ENCODE measurements around the gene IDE.
"Not testable (repeated sequence)": the region's sequence is repeated elsewhere in the genome, so short reads cannot be mapped to it uniquely, and the experiment has no call there.

DNA sequence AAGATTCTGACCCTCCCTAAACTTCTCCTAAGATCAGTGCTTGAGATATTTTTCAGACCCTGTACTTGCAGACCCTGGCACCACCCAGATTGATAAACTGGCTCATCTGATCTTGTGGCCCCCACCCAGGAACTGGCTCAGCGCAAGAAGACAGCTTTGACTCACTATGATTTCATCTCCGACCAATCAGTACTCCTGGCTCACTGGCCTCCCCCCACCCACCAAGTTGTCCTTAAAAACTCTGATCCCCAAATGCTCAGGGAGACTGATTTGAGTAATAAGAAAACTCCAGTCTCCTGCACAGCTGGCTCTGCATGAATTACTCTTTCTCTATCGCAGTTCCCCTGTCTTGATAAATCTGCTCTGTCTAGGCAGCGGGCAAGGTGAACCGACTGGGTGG is 171.7 kb downstream of the IDE start:
- TF ChIP-seq, protein P1, sequence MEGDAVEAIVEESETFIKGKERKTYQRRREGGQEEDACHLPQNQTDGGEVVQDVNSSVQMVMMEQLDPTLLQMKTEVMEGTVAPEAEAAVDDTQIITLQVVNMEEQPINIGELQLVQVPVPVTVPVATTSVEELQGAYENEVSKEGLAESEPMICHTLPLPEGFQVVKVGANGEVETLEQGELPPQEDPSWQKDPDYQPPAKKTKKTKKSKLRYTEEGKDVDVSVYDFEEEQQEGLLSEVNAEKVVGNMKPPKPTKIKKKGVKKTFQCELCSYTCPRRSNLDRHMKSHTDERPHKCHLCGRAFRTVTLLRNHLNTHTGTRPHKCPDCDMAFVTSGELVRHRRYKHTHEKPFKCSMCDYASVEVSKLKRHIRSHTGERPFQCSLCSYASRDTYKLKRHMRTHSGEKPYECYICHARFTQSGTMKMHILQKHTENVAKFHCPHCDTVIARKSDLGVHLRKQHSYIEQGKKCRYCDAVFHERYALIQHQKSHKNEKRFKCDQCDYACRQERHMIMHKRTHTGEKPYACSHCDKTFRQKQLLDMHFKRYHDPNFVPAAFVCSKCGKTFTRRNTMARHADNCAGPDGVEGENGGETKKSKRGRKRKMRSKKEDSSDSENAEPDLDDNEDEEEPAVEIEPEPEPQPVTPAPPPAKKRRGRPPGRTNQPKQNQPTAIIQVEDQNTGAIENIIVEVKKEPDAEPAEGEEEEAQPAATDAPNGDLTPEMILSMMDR (IDR thresholded peaks at IDR 0.05), result not testable (repeated sequence)
- TF ChIP-seq POLR2A (IDR thresholded peaks at IDR 0.05), result not testable (repeated sequence)

All from uterus (tissue), 2 donors.